HepG2 (cell line): ENCODE data around the gene F2RL2. TPM values are rescaled to one million over a fixed set of nuclear protein-coding genes. Genes with fewer than 3 reads are reported as not detected.
"Not testable (repeated sequence)": the region's sequence is repeated elsewhere in the genome, so short reads cannot be mapped to it uniquely, and the experiment has no call there.

Experiments used
- ATAC-seq: fragments of 200-7000 bp; cut with Tn5 transposase; 3 replicates; pipeline ENCODE4 v1.9.1; 2020; ENCODE audit warnings: mild to moderate bottlenecking, moderate library complexity
- BruUV-seq: library from RNA; stranded (reverse); fragments of 400-500 nt; replicated peaks from 2 replicates; lab custom pipeline; 2021; lab: Mats Ljungman, UMichigan
- CTCF ChIA-PET: fragments of 300-600 bp; formaldehyde crosslinking; extraction: SDS; loops from one replicate; lab custom pipeline; 2021; ENCODE audit warnings: low total read pairs, inconsistent platforms, low intra/inter-chr PET ratio; lab: Yijun Ruan, JAX
- POLR2A ChIA-PET: fragments of 350-600 bp; sonication (Branson Sonifier 250); formaldehyde crosslinking; loops from one replicate; lab custom pipeline; 2020; ENCODE audit warnings: antibody characterized with exemption, inconsistent platforms; lab: Yijun Ruan, JAX
- DNase-seq: peaks from one replicate; pipeline ENCODE4 v3.0.0-alpha.2; 2015; ENCODE audit warnings: low spot score
- FAIRE-seq: peaks from 3 replicates; lab custom pipeline; 2011; peaks lifted over from hg19 to GRCh38; lab: Jason Lieb, UNC
- H2AFZ ChIP-seq: one replicate; pipeline ENCODE4 v1.6.1; 2011; ENCODE audit warnings: low read length, inconsistent platforms
- H3K27ac ChIP-seq: fragments of 300-600 bp; 3 replicates; pipeline ENCODE4 v1.8.0; 2011; ENCODE audit warnings: mixed run types, mild to moderate bottlenecking, mixed read lengths, low read length, inconsistent platforms; ENCODE audit not compliant: insufficient read depth; ENCODE audit errors: extremely low read length
- H3K27me3 ChIP-seq, 2 experiments: fragments of 200-600 bp in 1 of 2; 2 replicates in 1 of 2; 3 replicates in 1 of 2; pipeline versions ENCODE4 v1.6.0 to v1.8.0; 2011; ENCODE audit warnings: low read length in 2 of 2, mild to moderate bottlenecking in 2 of 2, moderate library complexity in 2 of 2, inconsistent platforms in 1 of 2; ENCODE audit not compliant: insufficient read depth in 2 of 2, control insufficient read depth in 1 of 2
- H3K36me3 ChIP-seq, 2 experiments: fragments of 200-600 bp in 1 of 2; replicated peaks in 1 of 2; 2 replicates in 1 of 2; 3 replicates in 1 of 2; pipeline versions ENCODE4 v1.5.1 to v1.8.0; 2011; ENCODE audit warnings: low read length in 2 of 2, inconsistent platforms in 1 of 2; ENCODE audit not compliant: insufficient read depth in 2 of 2, control insufficient read depth in 1 of 2
- H3K4me1 ChIP-seq: 2 replicates; pipeline ENCODE4 v1.5.1; 2012; ENCODE audit warnings: low read length, inconsistent platforms; ENCODE audit not compliant: insufficient read depth
- H3K4me2 ChIP-seq: 2 replicates; pipeline ENCODE4 v1.6.0; 2011; ENCODE audit warnings: low read depth, low read length, inconsistent platforms
- H3K4me3 ChIP-seq, 3 experiments: fragments of 200-600 bp in 1 of 3; sonication (generic), shearing (Covaris generic) in 1 of 3; replicated peaks in 1 of 3; 2 replicates each; pipeline ENCODE4 v1.5.1; 2011 to 2016; ENCODE audit warnings: low read length in 3 of 3, inconsistent platforms in 2 of 3, low read depth in 2 of 3, mild to moderate bottlenecking in 2 of 3, control low read depth in 1 of 3, mixed read lengths in 1 of 3; ENCODE audit not compliant: insufficient read depth in 1 of 3
- H3K79me2 ChIP-seq: one replicate; pipeline ENCODE4 v1.6.1; 2011; ENCODE audit warnings: low read length, inconsistent platforms; ENCODE audit not compliant: insufficient read depth
- H3K9ac ChIP-seq: 2 replicates; pipeline ENCODE4 v1.6.0; 2011; ENCODE audit warnings: mild to moderate bottlenecking, low read depth, low read length, inconsistent platforms; ENCODE audit not compliant: insufficient read depth
- H3K9me3 ChIP-seq: 2 replicates; pipeline ENCODE4 v1.5.1; 2012; ENCODE audit warnings: mild to moderate bottlenecking, low read length
- H4K20me1 ChIP-seq: 2 replicates; pipeline ENCODE4 v1.6.0; 2011; ENCODE audit warnings: inconsistent platforms, mild to moderate bottlenecking, low read length, moderate library complexity; ENCODE audit not compliant: insufficient read depth
- POGZ ChIP-seq: sonication (generic); formaldehyde crosslinking; IDR thresholded peaks from 2 replicates; pipeline ENCODE4 v1.4.0; 2020; ENCODE audit warnings: mild to moderate bottlenecking, missing genetic modification reagents
- ZBTB42 ChIP-seq: sonication (generic); formaldehyde crosslinking; IDR thresholded peaks from 2 replicates; pipeline ENCODE4 v1.5.0; 2020; ENCODE audit warnings: mild to moderate bottlenecking, missing genetic modification reagents
- WGBS: methylation state at CpG from one replicate; pipeline ENCODE4 v1.1.6; 2017; ENCODE audit warnings: low lambda C conversion rate; 5-methylcytosine and 5-hydroxymethylcytosine counted together
- in situ Hi-C: cut with HindIII; loops from 2 replicates; pipeline ENCODE4 v1.10.0; 2017; ENCODE audit warnings: low pct_unique_long_range_greater_than_20kb; ENCODE audit not compliant: extremely low pct_ligation_motif_present
- intact Hi-C: fragments of 100-400 bp; cut with micrococcal nuclease; formaldehyde crosslinking; loops from one replicate; pipeline ENCODE4 v1.10.0; 2022; ENCODE audit not compliant: unreplicated experiment
- polyA plus RNA-seq, 8 experiments: library from polyadenylated mRNA; depleted of rRNA in 3 of 8; stranded (reverse) in 7 of 8; unstranded in 1 of 8; fragments of >200 nt; fragmentation: Illumina TruSeq in 4 of 8; extraction: Trizol in 4 of 8; gene quantifications; 2 replicates each; pipeline versions ENCODE4 v1.2.1 to v1.2.3, GENCODE V29; 2011 to 2016; ENCODE audit warnings: low read depth in 4 of 8, missing spikeins in 1 of 8, mixed read lengths in 1 of 8; ENCODE audit not compliant: insufficient read depth in 1 of 8
- total RNA-seq, 5 experiments: library from RNA; depleted of rRNA; stranded (reverse); fragments of >200 nt; fragmentation: Illumina TruSeq; extraction: Trizol; gene quantifications; 2 replicates each; pipeline ENCODE4 v1.2.3, GENCODE V29; 2016; ENCODE audit warnings: low read depth in 1 of 5
- TF ChIP-seq, protein P1 (sequence below): sonication (generic); formaldehyde crosslinking; IDR thresholded peaks from 2 replicates; pipeline ENCODE4 v1.8.0; 2022; ENCODE audit warnings: mild to moderate bottlenecking, missing genetic modification reagents, moderate library complexity
- TF ChIP-seq, protein P2 (sequence below): sonication (generic); formaldehyde crosslinking; IDR thresholded peaks from 2 replicates; pipeline ENCODE4 v1.4.0; 2020; ENCODE audit warnings: missing genetic modification reagents; ENCODE audit errors: not compliant biosample characterization
- TF ChIP-seq, protein P3 (sequence below): fragments of 450-650 bp; IDR thresholded peaks from 2 replicates; pipeline ENCODE4 v1.6.1; 2016

Gene F2RL2
- total and polyA plus RNA-seq, 2 of the 13 experiments (the other 11 are each of a cell fraction or from before 2014, with no cell fraction given) = not detected

DNA sequence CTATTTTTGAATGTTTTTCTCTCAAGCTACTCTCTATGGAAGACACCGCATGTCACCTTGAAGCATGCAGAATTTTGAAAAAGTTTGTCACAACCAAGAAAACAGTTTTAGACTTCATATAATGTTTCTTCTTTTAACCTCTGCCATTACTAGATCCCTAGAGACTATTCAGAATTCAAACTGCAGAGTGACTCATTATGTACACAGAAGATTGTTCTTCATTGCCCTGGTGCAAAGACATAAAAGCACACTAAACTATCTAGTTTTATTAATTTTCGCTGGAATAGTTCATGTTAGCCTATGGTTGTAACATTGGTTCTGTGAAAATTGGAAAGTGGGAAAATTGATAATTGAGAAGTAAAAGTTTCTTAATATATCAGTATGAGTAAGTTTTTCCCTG is 18.4 kb downstream of the F2RL2 start (continued):
- TF ChIP-seq, protein P1, sequence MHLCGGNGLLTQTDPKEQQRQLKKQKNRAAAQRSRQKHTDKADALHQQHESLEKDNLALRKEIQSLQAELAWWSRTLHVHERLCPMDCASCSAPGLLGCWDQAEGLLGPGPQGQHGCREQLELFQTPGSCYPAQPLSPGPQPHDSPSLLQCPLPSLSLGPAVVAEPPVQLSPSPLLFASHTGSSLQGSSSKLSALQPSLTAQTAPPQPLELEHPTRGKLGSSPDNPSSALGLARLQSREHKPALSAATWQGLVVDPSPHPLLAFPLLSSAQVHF (CRISPR knock-in tag) = no peak
- TF ChIP-seq, protein P2, sequence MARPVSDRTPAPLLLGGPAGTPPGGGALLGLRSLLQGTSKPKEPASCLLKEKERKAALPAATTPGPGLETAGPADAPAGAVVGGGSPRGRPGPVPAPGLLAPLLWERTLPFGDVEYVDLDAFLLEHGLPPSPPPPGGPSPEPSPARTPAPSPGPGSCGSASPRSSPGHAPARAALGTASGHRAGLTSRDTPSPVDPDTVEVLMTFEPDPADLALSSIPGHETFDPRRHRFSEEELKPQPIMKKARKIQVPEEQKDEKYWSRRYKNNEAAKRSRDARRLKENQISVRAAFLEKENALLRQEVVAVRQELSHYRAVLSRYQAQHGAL (CRISPR knock-in tag) = no peak
- TF ChIP-seq ZBTB42 (CRISPR knock-in tag) = no peak
- no peak for TF ChIP-seq POGZ (CRISPR knock-in tag)
- TF ChIP-seq, all 625 proteins: peak for 0

DNA sequence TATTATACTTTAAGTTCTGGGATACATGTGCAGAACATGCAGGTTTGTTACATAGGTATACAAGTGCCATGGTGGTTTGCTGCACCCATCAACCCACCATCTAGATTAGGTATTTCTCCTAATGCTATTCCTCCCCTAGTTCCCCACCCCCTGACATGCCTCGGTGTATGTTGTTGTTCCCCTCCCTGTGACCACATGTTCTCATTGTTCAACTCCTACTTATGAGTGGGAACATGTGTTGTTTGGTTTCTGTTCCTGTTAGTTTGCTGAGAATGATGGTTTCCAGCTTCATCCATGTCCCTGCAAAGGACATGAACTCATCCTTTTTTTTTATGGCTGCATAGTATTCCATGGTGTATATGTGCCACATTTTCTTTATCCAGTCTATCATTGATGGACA is 19.2 kb downstream of the F2RL2 start:
- peaks cover 13 to 48% of the 10 kb centered on the region in 2 experiments for H3K36me3 ChIP-seq
- H3K9ac ChIP-seq, POLR2A ChIA-PET, BruUV-seq, H3K9me3 ChIP-seq, H3K4me1 ChIP-seq, H3K79me2 ChIP-seq, H3K4me3 ChIP-seq, H3K27me3 ChIP-seq, DNase-seq, H2AFZ ChIP-seq, CTCF ChIA-PET, FAIRE-seq, ATAC-seq, H3K4me2 ChIP-seq, intact Hi-C loops, H4K20me1 ChIP-seq: not testable (repeated sequence)
- 100% methylated on average over 1 of the region's 1 CpG for WGBS
- in situ Hi-C loops = loop anchor here (5.0 kb wide), 1 partner anchor 173 kb away; no protein-coding TSS in a partner anchor
- TF ChIP-seq, protein P3, sequence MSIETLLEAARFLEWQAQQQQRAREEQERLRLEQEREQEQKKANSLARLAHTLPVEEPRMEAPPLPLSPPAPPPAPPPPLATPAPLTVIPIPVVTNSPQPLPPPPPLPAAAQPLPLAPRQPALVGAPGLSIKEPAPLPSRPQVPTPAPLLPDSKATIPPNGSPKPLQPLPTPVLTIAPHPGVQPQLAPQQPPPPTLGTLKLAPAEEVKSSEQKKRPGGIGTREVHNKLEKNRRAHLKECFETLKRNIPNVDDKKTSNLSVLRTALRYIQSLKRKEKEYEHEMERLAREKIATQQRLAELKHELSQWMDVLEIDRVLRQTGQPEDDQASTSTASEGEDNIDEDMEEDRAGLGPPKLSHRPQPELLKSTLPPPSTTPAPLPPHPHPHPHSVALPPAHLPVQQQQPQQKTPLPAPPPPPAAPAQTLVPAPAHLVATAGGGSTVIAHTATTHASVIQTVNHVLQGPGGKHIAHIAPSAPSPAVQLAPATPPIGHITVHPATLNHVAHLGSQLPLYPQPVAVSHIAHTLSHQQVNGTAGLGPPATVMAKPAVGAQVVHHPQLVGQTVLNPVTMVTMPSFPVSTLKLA = 0 out of 2 replicates have a peak, but pooled peaks have one; percentile 12
- TF ChIP-seq, all 625 proteins: peak for 1; not testable (repeated sequence) for 624
- not testable (repeated sequence) for H3K27ac ChIP-seq
